Measurements from ENCODE around the gene TARS3.

The TARS3 gene

DNA sequence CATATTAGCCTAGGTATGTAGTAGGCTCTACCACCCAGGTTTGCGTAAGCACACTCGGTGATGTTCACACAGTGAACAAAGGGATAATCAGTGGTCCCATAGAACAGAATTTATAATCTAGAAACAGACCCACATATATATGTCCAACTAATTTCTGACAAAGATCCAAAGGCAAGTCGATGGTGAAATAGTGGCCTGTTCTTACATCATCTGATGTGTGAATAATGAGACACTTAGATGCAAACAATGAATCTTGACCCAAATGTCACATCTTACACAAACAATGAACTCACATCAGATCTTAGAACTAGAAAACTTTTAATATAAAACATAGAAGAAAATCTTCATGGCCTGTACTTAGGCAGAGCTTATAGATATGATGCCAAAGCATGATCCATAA lies 54.5 kb downstream of the TARS3 start:
- ATAC-seq (ENCODE audit: low read depth): no peak
- TF ChIP-seq, protein P1, sequence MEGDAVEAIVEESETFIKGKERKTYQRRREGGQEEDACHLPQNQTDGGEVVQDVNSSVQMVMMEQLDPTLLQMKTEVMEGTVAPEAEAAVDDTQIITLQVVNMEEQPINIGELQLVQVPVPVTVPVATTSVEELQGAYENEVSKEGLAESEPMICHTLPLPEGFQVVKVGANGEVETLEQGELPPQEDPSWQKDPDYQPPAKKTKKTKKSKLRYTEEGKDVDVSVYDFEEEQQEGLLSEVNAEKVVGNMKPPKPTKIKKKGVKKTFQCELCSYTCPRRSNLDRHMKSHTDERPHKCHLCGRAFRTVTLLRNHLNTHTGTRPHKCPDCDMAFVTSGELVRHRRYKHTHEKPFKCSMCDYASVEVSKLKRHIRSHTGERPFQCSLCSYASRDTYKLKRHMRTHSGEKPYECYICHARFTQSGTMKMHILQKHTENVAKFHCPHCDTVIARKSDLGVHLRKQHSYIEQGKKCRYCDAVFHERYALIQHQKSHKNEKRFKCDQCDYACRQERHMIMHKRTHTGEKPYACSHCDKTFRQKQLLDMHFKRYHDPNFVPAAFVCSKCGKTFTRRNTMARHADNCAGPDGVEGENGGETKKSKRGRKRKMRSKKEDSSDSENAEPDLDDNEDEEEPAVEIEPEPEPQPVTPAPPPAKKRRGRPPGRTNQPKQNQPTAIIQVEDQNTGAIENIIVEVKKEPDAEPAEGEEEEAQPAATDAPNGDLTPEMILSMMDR (IDR thresholded peaks at IDR 0.05; ENCODE audit: poor library complexity, severe bottlenecking): no peak
- DNase-seq (ENCODE audit: low spot score): no peak
- Histone ChIP-seq H3K27ac (ENCODE audit: poor library complexity, severe bottlenecking) (no peak overlapping the region), H3K4me3 (ENCODE audit: severe bottlenecking) (no peak overlapping the region), H3K4me1 (ENCODE audit: insufficient read depth, poor library complexity, severe bottlenecking) (peaks cover 6% of the 10 kb centered on the region), H3K9me3 (ENCODE audit: severe bottlenecking) (no peaks in the 10 kb centered on the region), H3K27me3 (ENCODE audit: insufficient read depth, poor library complexity, severe bottlenecking) (no peaks in the 10 kb centered on the region), H3K36me3 (ENCODE audit: low read depth) (no peaks in the 10 kb centered on the region; the same call in 1 of the 2 replicates)

DNA sequence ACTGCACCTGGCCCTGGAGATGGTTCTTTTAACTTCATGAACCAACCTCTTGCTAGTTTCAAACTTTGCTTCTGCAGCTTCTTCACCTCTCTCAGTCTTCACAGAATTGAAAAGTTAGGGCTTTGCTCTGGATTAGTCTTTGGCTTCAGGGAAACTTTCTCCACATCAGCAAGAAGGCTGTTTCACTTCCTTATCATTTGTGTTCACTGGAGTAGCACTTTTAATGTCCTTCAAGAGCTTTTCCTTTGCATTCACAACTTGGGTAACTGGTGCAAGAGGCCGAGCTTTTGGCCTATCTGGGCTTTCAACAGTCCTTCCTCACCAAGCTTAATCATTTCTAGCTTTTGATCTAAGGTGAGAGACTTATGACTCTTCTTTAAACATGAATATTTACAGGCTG lies 56.4 kb downstream of the TARS3 start:
- Histone ChIP-seq H3K4me3 (ENCODE audit: severe bottlenecking) (no peak overlapping the region), H3K9me3 (ENCODE audit: severe bottlenecking) (no peaks in the 10 kb centered on the region), H3K4me1 (ENCODE audit: insufficient read depth, poor library complexity, severe bottlenecking) (peaks cover 6% of the 10 kb centered on the region), H3K27ac (ENCODE audit: poor library complexity, severe bottlenecking) (no peak overlapping the region), H3K36me3 (ENCODE audit: low read depth) (no peaks in the 10 kb centered on the region; the same call in 1 of the 2 replicates), H3K27me3 (ENCODE audit: insufficient read depth, poor library complexity, severe bottlenecking) (no peaks in the 10 kb centered on the region)
- DNase-seq (ENCODE audit: low spot score) (no peak), ATAC-seq (ENCODE audit: low read depth) (no peak)
- TF ChIP-seq, protein P1 (IDR thresholded peaks at IDR 0.05; ENCODE audit: poor library complexity, severe bottlenecking): no peak

DNA sequence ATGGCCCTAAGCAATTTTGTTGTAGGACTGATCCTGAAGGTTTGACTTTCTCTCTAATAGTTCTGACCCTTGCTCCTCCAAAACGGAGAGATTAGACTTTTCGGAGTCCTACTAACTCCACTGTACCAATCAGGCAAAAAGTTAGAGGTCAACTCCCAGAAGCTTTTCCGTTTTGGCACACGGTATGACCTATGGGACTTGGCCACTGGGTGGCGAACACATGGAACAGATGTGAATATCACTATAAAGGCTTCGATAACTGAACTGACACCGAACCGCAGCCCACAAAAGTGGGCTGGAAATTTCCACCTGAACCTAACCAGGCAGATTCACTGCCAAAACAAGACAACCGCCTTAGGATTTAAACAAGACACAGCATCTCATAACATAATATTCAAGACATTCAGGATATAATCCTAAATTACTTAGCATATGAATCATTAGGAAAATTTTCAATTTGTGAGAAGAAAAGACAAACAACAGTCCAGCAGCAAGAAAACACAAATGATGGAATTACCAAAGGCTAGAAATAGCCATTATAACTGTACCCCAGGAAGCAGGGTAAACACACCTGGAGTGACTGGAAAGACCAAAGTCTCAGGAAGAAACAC lies 59.9 kb downstream of the TARS3 start:
- no peak for DNase-seq (ENCODE audit: low spot score)
- no peaks in the 10 kb centered on the region for H3K36me3 ChIP-seq (ENCODE audit: low read depth)
- peaks cover 3% of the 10 kb centered on the region for H3K9me3 ChIP-seq (ENCODE audit: severe bottlenecking)
- peaks cover under 1% of the 10 kb centered on the region for H3K4me1 ChIP-seq (ENCODE audit: insufficient read depth, poor library complexity, severe bottlenecking)
- no peak overlapping the region for H3K27ac ChIP-seq (ENCODE audit: poor library complexity, severe bottlenecking)
- no peak overlapping the region for H3K4me3 ChIP-seq (ENCODE audit: severe bottlenecking)
- TF ChIP-seq, protein P1 (IDR thresholded peaks at IDR 0.05; ENCODE audit: poor library complexity, severe bottlenecking): peak; percentile 76
- no peaks in the 10 kb centered on the region for H3K27me3 ChIP-seq (ENCODE audit: insufficient read depth, poor library complexity, severe bottlenecking)
- 0 out of 3 replicates have a peak, but pooled peaks have one; percentile 59 for ATAC-seq (ENCODE audit: low read depth)

DNA sequence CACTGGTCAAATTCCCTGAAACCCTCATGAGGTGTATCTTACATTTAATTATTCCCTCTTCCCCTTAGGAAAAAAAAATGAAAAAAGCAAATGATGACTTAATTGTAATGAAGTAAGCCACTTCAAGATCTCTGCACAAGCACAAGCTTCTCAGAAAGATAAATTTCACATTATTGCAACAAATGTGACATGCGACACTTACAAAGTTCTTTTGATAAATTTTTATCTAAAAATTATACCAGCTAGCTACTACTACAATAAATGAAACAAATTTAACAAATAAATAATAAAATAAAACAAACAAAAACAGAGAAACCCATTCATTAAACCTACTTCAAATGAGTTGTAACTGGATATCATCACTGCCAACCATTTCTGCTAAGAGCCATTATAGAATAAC lies 62.1 kb downstream of the TARS3 start:
- no peak for DNase-seq (ENCODE audit: low spot score)
- H3K36me3 ChIP-seq (ENCODE audit: low read depth): no peaks in the 10 kb centered on the region
- no peak for ATAC-seq (ENCODE audit: low read depth)
- H3K27me3 ChIP-seq (ENCODE audit: insufficient read depth, poor library complexity, severe bottlenecking): no peaks in the 10 kb centered on the region
- TF ChIP-seq, protein P1 (IDR thresholded peaks at IDR 0.05; ENCODE audit: poor library complexity, severe bottlenecking): no peak
- H3K4me1 ChIP-seq (ENCODE audit: insufficient read depth, poor library complexity, severe bottlenecking): no peaks in the 10 kb centered on the region
- H3K27ac ChIP-seq (ENCODE audit: poor library complexity, severe bottlenecking): no peak overlapping the region
- no peak overlapping the region for H3K4me3 ChIP-seq (ENCODE audit: severe bottlenecking)
- peaks cover 3% of the 10 kb centered on the region for H3K9me3 ChIP-seq (ENCODE audit: severe bottlenecking)

DNA sequence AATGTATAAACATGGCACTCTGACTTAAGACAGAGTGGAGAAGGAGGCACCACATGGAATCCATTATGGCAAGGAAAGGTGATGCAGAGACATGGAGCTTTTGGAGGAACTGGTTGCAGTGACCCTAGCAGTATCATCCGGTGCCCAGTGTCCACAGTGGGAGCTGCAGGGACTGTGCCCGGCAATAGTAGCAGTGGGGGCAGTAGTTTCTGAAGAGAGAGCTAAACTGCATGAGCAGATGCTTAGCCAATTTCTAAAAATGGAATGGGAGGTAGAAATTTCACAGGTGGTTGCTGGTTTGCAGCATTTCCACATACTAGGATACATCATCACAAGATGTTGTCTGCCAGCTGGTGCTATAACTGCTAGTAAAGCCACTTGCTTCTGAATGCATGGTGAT lies 64.3 kb downstream of the TARS3 start:
- Histone ChIP-seq H3K27ac (ENCODE audit: poor library complexity, severe bottlenecking) (no peak overlapping the region), H3K4me1 (ENCODE audit: insufficient read depth, poor library complexity, severe bottlenecking) (no peaks in the 10 kb centered on the region), H3K4me3 (ENCODE audit: severe bottlenecking) (no peak overlapping the region), H3K9me3 (ENCODE audit: severe bottlenecking) (peaks cover 3% of the 10 kb centered on the region), H3K36me3 (ENCODE audit: low read depth) (no peaks in the 10 kb centered on the region), H3K27me3 (ENCODE audit: insufficient read depth, poor library complexity, severe bottlenecking) (no peaks in the 10 kb centered on the region)
- ATAC-seq (ENCODE audit: low read depth) (no peak), DNase-seq (ENCODE audit: low spot score) (no peak)
- TF ChIP-seq, protein P1 (IDR thresholded peaks at IDR 0.05; ENCODE audit: poor library complexity, severe bottlenecking): no peak

Measured in RWPE2 (cell line).